ENCODE results near the gene TBX18.

DNA sequence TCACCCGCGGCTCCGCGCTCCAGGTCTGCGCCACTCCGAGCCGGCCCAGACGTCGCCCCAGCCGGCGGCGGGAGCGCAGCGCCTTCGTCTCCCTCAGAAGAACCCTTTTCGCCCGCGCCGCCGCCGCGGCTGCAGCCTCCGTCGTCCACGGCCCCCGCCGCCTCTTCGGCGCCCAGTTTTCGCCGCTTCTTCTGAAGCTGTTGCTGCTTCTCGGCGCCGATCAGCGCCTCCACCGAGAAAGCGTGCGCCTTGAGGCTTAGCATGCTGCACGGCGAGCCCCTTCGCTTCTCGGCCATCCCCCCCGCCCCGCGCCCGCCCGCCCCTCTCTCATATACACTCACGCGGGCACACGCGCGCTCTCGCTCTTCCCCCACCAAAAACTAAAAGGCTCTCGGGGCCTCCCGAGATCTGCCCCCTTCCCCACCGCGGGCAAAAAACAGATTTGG is 489 bp downstream of the TBX18 start:
- TF ChIP-seq POLR2A (IDR thresholded peaks at IDR 0.05) (no peak), POLR2AphosphoS5 (IDR thresholded peaks at IDR 0.05) (no peak)
- TF ChIP-seq, protein P1, sequence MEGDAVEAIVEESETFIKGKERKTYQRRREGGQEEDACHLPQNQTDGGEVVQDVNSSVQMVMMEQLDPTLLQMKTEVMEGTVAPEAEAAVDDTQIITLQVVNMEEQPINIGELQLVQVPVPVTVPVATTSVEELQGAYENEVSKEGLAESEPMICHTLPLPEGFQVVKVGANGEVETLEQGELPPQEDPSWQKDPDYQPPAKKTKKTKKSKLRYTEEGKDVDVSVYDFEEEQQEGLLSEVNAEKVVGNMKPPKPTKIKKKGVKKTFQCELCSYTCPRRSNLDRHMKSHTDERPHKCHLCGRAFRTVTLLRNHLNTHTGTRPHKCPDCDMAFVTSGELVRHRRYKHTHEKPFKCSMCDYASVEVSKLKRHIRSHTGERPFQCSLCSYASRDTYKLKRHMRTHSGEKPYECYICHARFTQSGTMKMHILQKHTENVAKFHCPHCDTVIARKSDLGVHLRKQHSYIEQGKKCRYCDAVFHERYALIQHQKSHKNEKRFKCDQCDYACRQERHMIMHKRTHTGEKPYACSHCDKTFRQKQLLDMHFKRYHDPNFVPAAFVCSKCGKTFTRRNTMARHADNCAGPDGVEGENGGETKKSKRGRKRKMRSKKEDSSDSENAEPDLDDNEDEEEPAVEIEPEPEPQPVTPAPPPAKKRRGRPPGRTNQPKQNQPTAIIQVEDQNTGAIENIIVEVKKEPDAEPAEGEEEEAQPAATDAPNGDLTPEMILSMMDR (IDR thresholded peaks at IDR 0.05 in 8 of 11, conservative IDR thresholded peaks at IDR 0.05 in 3 of 11), result no peak
